PC-9 (cell line): Measurements from ENCODE around the gene MAN1B1. TPM values are rescaled to one million over a fixed set of nuclear protein-coding genes. Genes with fewer than 3 reads are reported as not detected.
"Not testable (repeated sequence)": the region's sequence is repeated elsewhere in the genome, so short reads cannot be mapped to it uniquely, and the experiment has no call there.

ENCODE experiments used
- BruUV-seq: library from RNA; stranded (reverse); fragments of 400-500 nt; replicated peaks from 2 replicates; lab custom pipeline; 2021; lab: Mats Ljungman, UMichigan
- CTCF ChIA-PET: fragments of 300-600 bp; sonication (Branson Sonifier 250); formaldehyde crosslinking; loops from one replicate; lab custom pipeline; 2022; ENCODE audit warnings: antibody characterized with exemption; lab: Charles Lee
- POLR2A ChIA-PET: fragments of 300-600 bp; sonication (Branson Sonifier 250); formaldehyde crosslinking; loops from one replicate; lab custom pipeline; 2022; ENCODE audit warnings: antibody characterized with exemption; ENCODE audit not compliant: unreplicated experiment; lab: Charles Lee
- DNase-seq, 2 experiments: peaks; one replicate each; pipeline versions ENCODE4 v3.0.0 to v3.0.0-alpha.2; 2015 to 2022; ENCODE audit warnings: mixed read lengths in 1 of 2
- H2AFZ ChIP-seq: fragments of 200-600 bp; sonication (generic); 2 replicates; pipeline ENCODE4 v1.8.1; 2017; ENCODE audit warnings: antibody characterized with exemption
- H3F3A ChIP-seq: fragments of 200-600 bp; sonication (generic); 2 replicates; pipeline ENCODE4 v1.8.1; 2017; ENCODE audit warnings: antibody characterized with exemption, mild to moderate bottlenecking, low read depth; ENCODE audit not compliant: insufficient read depth
- H3K27ac ChIP-seq: fragments of 200-600 bp; sonication (generic); 2 replicates; pipeline ENCODE4 v1.6.1; 2016; ENCODE audit warnings: mixed run types
- H3K27me3 ChIP-seq: fragments of 200-600 bp; sonication (generic); 2 replicates; pipeline ENCODE4 v1.6.1; 2016; ENCODE audit warnings: low read depth, mixed run types; ENCODE audit not compliant: insufficient read depth
- H3K36me3 ChIP-seq: fragments of 200-600 bp; sonication (generic); 2 replicates; pipeline ENCODE4 v1.6.1; 2016; ENCODE audit warnings: low read depth, mixed run types
- H3K4me1 ChIP-seq: fragments of 200-600 bp; sonication (generic); replicated peaks from 2 replicates; pipeline ENCODE4 v1.6.1; 2016; ENCODE audit warnings: mixed run types; ENCODE audit not compliant: insufficient read depth
- H3K4me2 ChIP-seq: fragments of 200-600 bp; sonication (generic); 2 replicates; pipeline ENCODE4 v1.6.1; 2017; ENCODE audit warnings: mixed run types
- H3K4me3 ChIP-seq: fragments of 200-600 bp; sonication (generic); 2 replicates; pipeline ENCODE4 v1.6.1; 2016; ENCODE audit warnings: mixed run types
- H3K79me2 ChIP-seq: fragments of 200-600 bp; sonication (generic); 2 replicates; pipeline ENCODE4 v1.6.1; 2017; ENCODE audit warnings: low read depth, mixed run types
- H3K9me2 ChIP-seq: fragments of 200-600 bp; sonication (generic); 2 replicates; pipeline ENCODE4 v1.8.1; 2017; ENCODE audit warnings: mild to moderate bottlenecking; ENCODE audit not compliant: insufficient read depth
- H3K9me3 ChIP-seq: fragments of 200-600 bp; sonication (generic); 2 replicates; pipeline ENCODE4 v1.8.1; 2016; ENCODE audit warnings: low read depth; ENCODE audit not compliant: insufficient read depth
- H4K20me1 ChIP-seq: fragments of 200-600 bp; sonication (generic); 2 replicates; pipeline ENCODE4 v1.8.1; 2017; ENCODE audit not compliant: insufficient read depth
- EZH2 ChIP-seq: fragments of 200-600 bp; sonication (generic); IDR thresholded peaks from 2 replicates; pipeline ENCODE4 v1.8.0; 2017; ENCODE audit warnings: antibody characterized with exemption, low read depth
- intact Hi-C: fragments of 100-400 bp; cut with micrococcal nuclease; formaldehyde crosslinking; loops from one replicate; pipeline ENCODE4 v1.10.0; 2022; ENCODE audit not compliant: unreplicated experiment
- total RNA-seq: library from RNA; stranded (reverse); gene quantifications from 2 replicates; pipeline ENCODE4 v1.2.3, GENCODE V29; 2021
- TF ChIP-seq, protein P1 (sequence below): fragments of 200-600 bp; sonication (generic); conservative IDR thresholded peaks from 2 replicates; pipeline ENCODE4 v1.6.1; 2017; ENCODE audit warnings: mixed run types, antibody characterized with exemption, mild to moderate bottlenecking, moderate library complexity

Gene MAN1B1
- total RNA-seq, 1 experiment from 2014 or later, result 79.3 TPM

GRCh38 chr9:137057545-137057944 is 29.2 kb upstream of the MAN1B1 start:
- TF ChIP-seq EZH2, result no peak
- TF ChIP-seq, protein P1, sequence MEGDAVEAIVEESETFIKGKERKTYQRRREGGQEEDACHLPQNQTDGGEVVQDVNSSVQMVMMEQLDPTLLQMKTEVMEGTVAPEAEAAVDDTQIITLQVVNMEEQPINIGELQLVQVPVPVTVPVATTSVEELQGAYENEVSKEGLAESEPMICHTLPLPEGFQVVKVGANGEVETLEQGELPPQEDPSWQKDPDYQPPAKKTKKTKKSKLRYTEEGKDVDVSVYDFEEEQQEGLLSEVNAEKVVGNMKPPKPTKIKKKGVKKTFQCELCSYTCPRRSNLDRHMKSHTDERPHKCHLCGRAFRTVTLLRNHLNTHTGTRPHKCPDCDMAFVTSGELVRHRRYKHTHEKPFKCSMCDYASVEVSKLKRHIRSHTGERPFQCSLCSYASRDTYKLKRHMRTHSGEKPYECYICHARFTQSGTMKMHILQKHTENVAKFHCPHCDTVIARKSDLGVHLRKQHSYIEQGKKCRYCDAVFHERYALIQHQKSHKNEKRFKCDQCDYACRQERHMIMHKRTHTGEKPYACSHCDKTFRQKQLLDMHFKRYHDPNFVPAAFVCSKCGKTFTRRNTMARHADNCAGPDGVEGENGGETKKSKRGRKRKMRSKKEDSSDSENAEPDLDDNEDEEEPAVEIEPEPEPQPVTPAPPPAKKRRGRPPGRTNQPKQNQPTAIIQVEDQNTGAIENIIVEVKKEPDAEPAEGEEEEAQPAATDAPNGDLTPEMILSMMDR, result no peak
- no TSS peak for BruUV-seq
- DNase-seq, result peak in 1 of 2 experiments; percentile 6
- intact Hi-C loops, result no loop called here
- Histone ChIP-seq H3K9me3 (no peaks in the 10 kb centered on the region), H3K4me2 (no peak overlapping the region), H3F3A (peaks cover 3% of the 10 kb centered on the region; the same call in 1 of the 2 replicates), H3K9me2 (no peaks in the 10 kb centered on the region), H3K27ac (no peak overlapping the region), H4K20me1 (no peaks in the 10 kb centered on the region), H3K36me3 (no peaks in the 10 kb centered on the region), H3K27me3 (no peaks in the 10 kb centered on the region), H3K4me1 (no peaks in the 10 kb centered on the region), H3K79me2 (no peaks in the 10 kb centered on the region), H2AFZ (no peak overlapping the region), H3K4me3 (no peak overlapping the region)
- POLR2A ChIA-PET, result no interaction called here
- CTCF ChIA-PET, result no interaction called here

DNA sequence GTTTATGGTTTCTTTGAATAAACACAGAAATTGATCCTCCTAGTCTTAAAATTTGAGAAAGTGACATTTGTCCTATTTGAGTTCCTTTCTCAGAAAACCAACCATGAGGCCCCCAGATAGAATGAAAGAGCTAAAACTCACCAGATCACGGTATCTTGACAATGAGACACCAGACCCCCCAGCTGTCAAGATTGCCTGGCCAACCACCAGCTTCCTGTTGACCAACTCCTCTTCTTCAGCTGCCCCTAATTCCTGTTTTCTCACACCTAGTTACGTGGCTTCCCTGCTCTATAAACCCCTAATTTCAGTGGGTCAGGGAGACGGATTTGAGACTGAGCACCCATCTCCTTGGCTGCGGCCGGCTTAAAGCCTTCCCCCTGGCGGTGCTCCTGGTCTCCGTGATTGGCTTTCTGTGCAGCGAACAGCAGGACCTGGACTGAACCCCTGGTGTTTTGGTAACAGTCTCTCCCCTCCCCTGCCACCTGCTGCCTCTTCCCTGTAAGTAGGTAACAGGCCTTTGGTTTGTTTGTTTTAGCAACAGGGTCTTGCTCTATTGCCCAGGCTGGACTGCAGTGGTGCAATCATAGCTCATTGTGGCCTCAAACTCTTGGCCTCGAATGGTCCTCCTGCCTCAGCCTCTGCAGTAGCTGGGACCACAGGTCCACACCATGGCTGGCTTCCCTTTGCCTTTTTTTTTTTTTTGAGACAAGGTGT is 28.1 kb upstream of the MAN1B1 start:
- no peak for TF ChIP-seq EZH2
- TF ChIP-seq, protein P1, result no peak
- Histone ChIP-seq H3K79me2 (no peaks in the 10 kb centered on the region), H2AFZ (no peak overlapping the region), H3K4me2 (no peak overlapping the region), H4K20me1 (no peaks in the 10 kb centered on the region), H3K36me3 (no peaks in the 10 kb centered on the region), H3K4me1 (no peaks in the 10 kb centered on the region), H3K27me3 (no peaks in the 10 kb centered on the region), H3K27ac (no peak overlapping the region), H3F3A (peaks cover 3% of the 10 kb centered on the region; the same call in 1 of the 2 replicates), H3K9me2 (no peaks in the 10 kb centered on the region), H3K9me3 (no peaks in the 10 kb centered on the region), H3K4me3 (no peak overlapping the region)
- POLR2A ChIA-PET, result no interaction called here
- intact Hi-C loops, result no loop called here
- DNase-seq, result peak in 1 of 2 experiments; percentile 11
- no TSS peak for BruUV-seq
- CTCF ChIA-PET, result interaction anchor here (0.6 to 1.5 kb wide), 3 partner anchors 9 to 28 kb away, joined by 3 read pairs; no protein-coding TSS in a partner anchor

- no peaks in the 10 kb centered on the region for H3K27me3 ChIP-seq
- TF ChIP-seq, protein P1, result no peak
- TF ChIP-seq EZH2, result no peak
- no peaks in the 10 kb centered on the region for H3K36me3 ChIP-seq
- no peak overlapping the region for H2AFZ ChIP-seq
- peak in 1 of 2 experiments; percentile 8 for DNase-seq
- no peaks in the 10 kb centered on the region; the same call in 1 of the 2 replicates for H4K20me1 ChIP-seq
- H3K9me3 ChIP-seq, result no peaks in the 10 kb centered on the region
- no peaks in the 10 kb centered on the region for H3K9me2 ChIP-seq
- peaks cover 7% of the 10 kb centered on the region; the same call in 1 of the 2 replicates for H3F3A ChIP-seq
- H3K4me2 ChIP-seq, result no peak overlapping the region
- H3K4me3 ChIP-seq, result no peak overlapping the region
- H3K4me1 ChIP-seq, result no peaks in the 10 kb centered on the region
- ChIA-PET CTCF (no interaction called here), POLR2A (no interaction called here)
- intact Hi-C loops, result no loop called here
- no peak overlapping the region for H3K27ac ChIP-seq
- TSS peak; percentile 69 for BruUV-seq
- no peaks in the 10 kb centered on the region for H3K79me2 ChIP-seq
Measured at GRCh38 chr9:137062384-137062783, 24.4 kb upstream of the MAN1B1 start.

GRCh38 chr9:137062798-137063197 is 24.0 kb upstream of the MAN1B1 start:
- CTCF ChIA-PET, H2AFZ ChIP-seq, DNase-seq, BruUV-seq, H3K9me2 ChIP-seq, H3K4me3 ChIP-seq, H3K27ac ChIP-seq, H3F3A ChIP-seq, H3K36me3 ChIP-seq, intact Hi-C loops, H3K4me1 ChIP-seq, H3K9me3 ChIP-seq, H3K79me2 ChIP-seq, H3K27me3 ChIP-seq, POLR2A ChIA-PET, H4K20me1 ChIP-seq, H3K4me2 ChIP-seq: not testable (repeated sequence)
